ENCODE results near the gene SCLY.

The SCLY gene, protein sequence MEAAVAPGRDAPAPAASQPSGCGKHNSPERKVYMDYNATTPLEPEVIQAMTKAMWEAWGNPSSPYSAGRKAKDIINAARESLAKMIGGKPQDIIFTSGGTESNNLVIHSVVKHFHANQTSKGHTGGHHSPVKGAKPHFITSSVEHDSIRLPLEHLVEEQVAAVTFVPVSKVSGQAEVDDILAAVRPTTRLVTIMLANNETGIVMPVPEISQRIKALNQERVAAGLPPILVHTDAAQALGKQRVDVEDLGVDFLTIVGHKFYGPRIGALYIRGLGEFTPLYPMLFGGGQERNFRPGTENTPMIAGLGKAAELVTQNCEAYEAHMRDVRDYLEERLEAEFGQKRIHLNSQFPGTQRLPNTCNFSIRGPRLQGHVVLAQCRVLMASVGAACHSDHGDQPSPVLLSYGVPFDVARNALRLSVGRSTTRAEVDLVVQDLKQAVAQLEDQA

DNA sequence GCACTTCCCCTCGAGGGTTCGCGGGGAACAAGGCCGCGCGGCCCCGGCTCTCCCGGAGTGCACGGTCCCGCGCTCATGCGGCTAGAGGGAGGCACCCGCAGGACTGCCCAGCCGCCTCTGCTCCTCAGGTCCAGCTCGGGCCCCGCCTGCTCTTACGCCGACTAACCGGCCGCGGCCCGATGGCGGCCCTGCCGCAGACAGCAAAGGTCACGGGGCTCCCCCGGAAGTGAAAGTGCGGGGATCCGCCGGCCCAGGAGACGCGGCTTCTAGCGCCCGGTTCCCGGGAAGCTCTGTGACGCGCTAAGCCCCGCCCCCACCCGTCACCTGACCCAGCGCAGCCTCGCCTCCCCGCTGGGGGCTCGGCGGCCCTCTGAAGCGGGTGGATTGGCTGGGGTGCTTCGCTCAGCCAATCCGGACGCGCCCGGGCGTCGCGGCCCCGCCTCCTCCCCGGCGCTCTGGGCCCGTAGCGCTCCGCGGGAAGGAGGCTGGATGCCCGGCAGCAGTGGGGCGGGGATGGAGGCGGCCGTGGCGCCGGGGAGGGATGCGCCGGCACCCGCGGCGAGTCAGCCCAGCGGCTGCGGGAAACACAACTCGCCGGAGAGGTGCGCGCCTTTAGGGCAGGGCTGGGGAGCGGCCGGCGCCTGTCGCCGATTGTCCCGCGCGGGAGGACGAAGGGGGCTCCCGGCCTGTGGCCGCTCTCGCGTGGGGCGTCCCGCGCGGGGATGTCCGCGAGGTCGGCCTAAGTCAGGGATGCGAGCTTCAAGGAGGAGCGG is at the start of gene SCLY:
SCLY (plus strand) TSS at position 460 of the 773 bp plus-strand sequence; CDS start at position 514, 54 bp downstream.
- Histone ChIP-seq H3K27me3 (replicated peaks; ENCODE audit: control insufficient read depth, insufficient read depth, low read length) (no peaks in the 10 kb centered on the region), H3K36me3 (ENCODE audit: control insufficient read depth, insufficient read depth, low read length, severe bottlenecking) (peaks cover 8% of the 10 kb centered on the region), H3K9me3 (ENCODE audit: control insufficient read depth, low read length) (no peaks in the 10 kb centered on the region), H3K9ac (ENCODE audit: low read length) (peak within 1 kb of the TSS; percentile 98), H3K4me3 (ENCODE audit: low read length) (peak within 1 kb of the TSS; percentile 99), H3K4me1 (ENCODE audit: control insufficient read depth, insufficient read depth, low read length) (peaks cover 15% of the 10 kb centered on the region)
- DNase-seq (ENCODE audit: low read depth): peak; percentile 99

DNA sequence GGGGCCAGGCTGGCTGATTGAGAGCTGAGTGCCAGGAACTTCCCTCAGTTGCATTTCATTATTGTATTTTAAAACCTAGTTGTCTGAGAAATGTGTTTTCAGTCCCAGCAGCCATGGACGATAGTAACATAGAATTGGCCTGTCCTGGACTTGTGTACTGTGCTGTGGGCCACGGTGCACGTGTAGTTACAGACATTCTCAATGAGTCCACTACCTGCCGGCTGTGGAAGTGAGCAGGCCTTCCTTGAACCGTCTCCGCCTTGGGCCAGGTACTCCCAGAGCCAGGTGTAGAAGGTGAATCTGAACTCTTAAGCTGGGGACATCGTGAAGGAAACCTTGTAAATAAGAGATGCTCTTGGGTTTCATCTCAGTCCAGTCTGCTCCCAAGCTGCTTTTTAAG is 47.0 kb upstream of the SCLY start:
- no peak overlapping the region for H3K4me3 ChIP-seq (ENCODE audit: low read length)
- no peaks in the 10 kb centered on the region for H3K9me3 ChIP-seq (ENCODE audit: control insufficient read depth, low read length)
- H3K9ac ChIP-seq (ENCODE audit: low read length): no peak overlapping the region
- H3K4me1 ChIP-seq (ENCODE audit: control insufficient read depth, insufficient read depth, low read length): no peaks in the 10 kb centered on the region
- no peaks in the 10 kb centered on the region for H3K27me3 ChIP-seq (replicated peaks; ENCODE audit: control insufficient read depth, insufficient read depth, low read length)
- peaks cover 33% of the 10 kb centered on the region for H3K36me3 ChIP-seq (ENCODE audit: control insufficient read depth, insufficient read depth, low read length, severe bottlenecking)
- no peak for DNase-seq (ENCODE audit: low read depth)

DNA sequence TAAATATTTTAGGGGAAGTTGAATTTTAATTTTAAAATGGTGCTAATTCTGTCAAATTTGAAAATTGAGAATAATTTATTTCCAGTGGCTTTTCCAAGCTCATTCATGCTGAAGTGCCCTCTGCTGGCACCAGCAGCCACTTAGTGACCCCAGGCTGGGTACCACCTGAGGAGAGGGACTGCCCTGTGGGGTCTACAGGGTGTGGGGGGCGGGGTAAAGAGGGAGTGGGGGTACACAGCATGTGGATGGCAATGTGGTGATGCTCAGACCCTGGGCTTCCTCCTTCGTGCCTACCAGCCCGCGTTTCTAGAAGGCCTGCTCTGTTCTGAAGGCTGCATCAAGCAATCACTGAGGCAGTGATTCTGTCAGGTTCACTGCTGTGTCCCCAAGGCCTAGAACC is 45.1 kb upstream of the SCLY start:
- peaks cover 27% of the 10 kb centered on the region for H3K36me3 ChIP-seq (ENCODE audit: control insufficient read depth, insufficient read depth, low read length, severe bottlenecking)
- no peaks in the 10 kb centered on the region for H3K9me3 ChIP-seq (ENCODE audit: control insufficient read depth, low read length)
- no peaks in the 10 kb centered on the region for H3K27me3 ChIP-seq (replicated peaks; ENCODE audit: control insufficient read depth, insufficient read depth, low read length)
- H3K4me1 ChIP-seq (ENCODE audit: control insufficient read depth, insufficient read depth, low read length): peaks cover 12% of the 10 kb centered on the region
- H3K9ac ChIP-seq (ENCODE audit: low read length): no peak overlapping the region
- H3K4me3 ChIP-seq (ENCODE audit: low read length): no peak overlapping the region
- DNase-seq (ENCODE audit: low read depth): no peak

DNA sequence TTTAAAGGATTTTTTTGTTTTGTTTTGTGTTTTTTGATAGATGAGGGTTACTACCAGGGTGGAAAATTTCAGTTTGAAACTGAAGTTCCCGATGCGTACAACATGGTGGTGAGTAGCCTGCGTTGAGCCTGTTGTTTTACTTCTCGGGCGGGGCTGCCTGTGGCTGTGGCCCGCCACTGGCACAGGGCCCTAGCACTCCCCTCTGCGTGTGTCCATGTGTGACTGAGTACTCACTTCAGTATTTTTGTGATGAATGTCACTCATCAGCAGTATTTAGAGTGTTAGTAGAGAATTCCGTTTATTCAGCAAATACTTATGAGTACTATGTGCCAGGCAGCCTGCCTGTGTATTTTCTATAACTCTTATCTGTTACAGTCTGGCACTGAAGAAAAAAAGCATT is 44.3 kb upstream of the SCLY start:
- Histone ChIP-seq H3K36me3 (ENCODE audit: control insufficient read depth, insufficient read depth, low read length, severe bottlenecking) (peaks cover 30% of the 10 kb centered on the region), H3K4me1 (ENCODE audit: control insufficient read depth, insufficient read depth, low read length) (peaks cover 12% of the 10 kb centered on the region), H3K9ac (ENCODE audit: low read length) (no peak overlapping the region), H3K27me3 (replicated peaks; ENCODE audit: control insufficient read depth, insufficient read depth, low read length) (no peaks in the 10 kb centered on the region), H3K9me3 (ENCODE audit: control insufficient read depth, low read length) (no peaks in the 10 kb centered on the region), H3K4me3 (ENCODE audit: low read length) (no peak overlapping the region)
- DNase-seq (ENCODE audit: low read depth): no peak

DNA sequence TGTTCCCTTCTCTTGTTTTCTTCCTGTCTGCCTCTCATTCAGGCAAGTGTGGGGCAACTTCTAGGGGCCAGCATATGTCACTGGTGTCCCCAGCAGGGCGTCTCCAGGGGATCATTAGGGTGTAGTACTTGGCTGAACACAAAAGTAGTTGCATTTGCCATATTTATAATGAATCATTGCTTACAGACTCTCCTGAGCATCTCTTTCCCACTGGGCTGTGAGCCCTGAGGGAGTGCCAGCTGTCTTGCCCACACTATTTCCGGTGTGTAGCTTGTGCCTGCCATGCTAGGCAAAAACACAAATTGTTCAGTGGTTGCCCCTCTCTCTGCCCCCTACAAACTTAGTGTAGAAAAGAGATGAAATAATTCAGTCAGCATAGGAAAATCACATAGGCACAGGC is 40.8 kb upstream of the SCLY start:
- Histone ChIP-seq H3K36me3 (ENCODE audit: control insufficient read depth, insufficient read depth, low read length, severe bottlenecking) (peaks cover 25% of the 10 kb centered on the region), H3K4me1 (ENCODE audit: control insufficient read depth, insufficient read depth, low read length) (peaks cover 12% of the 10 kb centered on the region), H3K27me3 (replicated peaks; ENCODE audit: control insufficient read depth, insufficient read depth, low read length) (no peaks in the 10 kb centered on the region), H3K4me3 (ENCODE audit: low read length) (no peak overlapping the region), H3K9ac (ENCODE audit: low read length) (no peak overlapping the region), H3K9me3 (ENCODE audit: control insufficient read depth, low read length) (no peaks in the 10 kb centered on the region)
- no peak for DNase-seq (ENCODE audit: low read depth)

DNA sequence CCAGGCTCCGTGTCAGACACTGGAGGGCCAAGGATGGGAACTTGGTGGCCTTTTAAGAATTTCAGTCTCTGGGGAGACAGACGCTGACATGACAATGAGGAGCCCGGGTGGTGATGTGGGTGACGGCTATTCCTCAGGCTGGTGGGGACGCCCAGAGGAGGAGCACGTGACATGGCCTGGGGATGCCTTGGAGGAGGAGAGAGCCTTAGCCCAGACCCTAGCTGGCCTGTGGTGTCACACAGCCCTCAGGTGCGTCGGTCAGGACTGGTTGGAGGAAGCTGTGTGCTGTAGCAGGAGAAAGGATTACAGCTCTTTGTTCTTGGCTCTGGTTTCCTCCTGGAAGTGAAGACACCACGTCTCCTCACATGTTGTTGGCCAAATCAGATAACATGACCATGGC is 40.0 kb upstream of the SCLY start:
- no peak for DNase-seq (ENCODE audit: low read depth)
- Histone ChIP-seq H3K4me1 (ENCODE audit: control insufficient read depth, insufficient read depth, low read length) (peaks cover 12% of the 10 kb centered on the region), H3K9ac (ENCODE audit: low read length) (no peak overlapping the region), H3K4me3 (ENCODE audit: low read length) (no peak overlapping the region), H3K36me3 (ENCODE audit: control insufficient read depth, insufficient read depth, low read length, severe bottlenecking) (peaks cover 31% of the 10 kb centered on the region), H3K27me3 (replicated peaks; ENCODE audit: control insufficient read depth, insufficient read depth, low read length) (no peaks in the 10 kb centered on the region), H3K9me3 (ENCODE audit: control insufficient read depth, low read length) (no peaks in the 10 kb centered on the region)

DNA sequence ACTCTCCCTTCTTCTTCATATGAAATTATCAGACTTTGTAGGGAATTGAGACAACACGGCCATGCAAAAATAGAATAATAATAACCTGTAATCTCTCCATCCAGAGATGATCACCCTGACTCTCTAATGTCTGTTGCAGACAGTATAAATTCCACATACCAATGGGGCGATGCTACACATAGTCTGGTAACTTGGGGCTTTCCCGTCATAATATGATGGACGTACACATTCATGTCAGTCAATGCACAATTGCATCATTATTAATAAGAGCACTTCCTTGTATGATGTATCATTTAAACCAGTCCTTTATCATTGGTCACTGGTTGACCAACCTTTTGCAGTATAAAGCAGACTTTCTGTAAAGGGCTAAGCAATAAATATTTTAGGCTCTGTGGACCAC is 39.5 kb upstream of the SCLY start:
- H3K27me3 ChIP-seq (replicated peaks; ENCODE audit: control insufficient read depth, insufficient read depth, low read length): no peaks in the 10 kb centered on the region
- H3K9ac ChIP-seq (ENCODE audit: low read length): no peak overlapping the region
- H3K9me3 ChIP-seq (ENCODE audit: control insufficient read depth, low read length): no peaks in the 10 kb centered on the region
- H3K36me3 ChIP-seq (ENCODE audit: control insufficient read depth, insufficient read depth, low read length, severe bottlenecking): peaks cover 34% of the 10 kb centered on the region
- peaks cover 12% of the 10 kb centered on the region for H3K4me1 ChIP-seq (ENCODE audit: control insufficient read depth, insufficient read depth, low read length)
- no peak for DNase-seq (ENCODE audit: low read depth)
- no peak overlapping the region for H3K4me3 ChIP-seq (ENCODE audit: low read length)

DNA sequence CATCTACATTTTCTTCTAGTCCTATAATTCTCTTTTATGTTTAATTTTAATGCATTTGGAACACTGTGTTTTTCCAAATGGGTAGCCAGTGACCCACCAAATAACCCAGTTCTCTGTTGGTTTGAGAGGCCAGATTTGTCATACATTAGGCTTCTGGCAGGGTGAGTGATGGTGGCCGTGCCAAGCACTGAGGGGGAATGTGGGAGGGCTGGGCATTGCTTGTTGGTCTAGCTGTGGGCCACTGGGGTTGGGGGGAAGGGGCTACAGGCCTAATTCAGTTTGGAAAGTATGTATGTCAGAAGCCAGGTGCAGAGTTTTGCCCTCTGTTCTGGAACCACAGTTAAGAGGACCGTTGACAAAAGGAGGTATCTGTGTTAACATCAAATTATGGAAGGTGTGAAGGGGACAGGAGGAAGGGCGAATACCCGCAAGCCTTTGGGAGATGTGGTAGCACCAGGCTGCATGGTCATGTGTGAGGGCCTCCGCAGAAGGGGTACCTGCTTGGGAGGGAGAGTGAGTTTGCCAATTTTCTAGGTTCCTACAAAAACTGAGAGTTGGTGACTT is 38.1 kb upstream of the SCLY start:
- Histone ChIP-seq H3K9ac (ENCODE audit: low read length) (no peak overlapping the region), H3K9me3 (ENCODE audit: control insufficient read depth, low read length) (no peaks in the 10 kb centered on the region), H3K36me3 (ENCODE audit: control insufficient read depth, insufficient read depth, low read length, severe bottlenecking) (peaks cover 35% of the 10 kb centered on the region), H3K4me1 (ENCODE audit: control insufficient read depth, insufficient read depth, low read length) (peaks cover 12% of the 10 kb centered on the region), H3K4me3 (ENCODE audit: low read length) (no peak overlapping the region), H3K27me3 (replicated peaks; ENCODE audit: control insufficient read depth, insufficient read depth, low read length) (no peaks in the 10 kb centered on the region)
- no peak for DNase-seq (ENCODE audit: low read depth)

DNA sequence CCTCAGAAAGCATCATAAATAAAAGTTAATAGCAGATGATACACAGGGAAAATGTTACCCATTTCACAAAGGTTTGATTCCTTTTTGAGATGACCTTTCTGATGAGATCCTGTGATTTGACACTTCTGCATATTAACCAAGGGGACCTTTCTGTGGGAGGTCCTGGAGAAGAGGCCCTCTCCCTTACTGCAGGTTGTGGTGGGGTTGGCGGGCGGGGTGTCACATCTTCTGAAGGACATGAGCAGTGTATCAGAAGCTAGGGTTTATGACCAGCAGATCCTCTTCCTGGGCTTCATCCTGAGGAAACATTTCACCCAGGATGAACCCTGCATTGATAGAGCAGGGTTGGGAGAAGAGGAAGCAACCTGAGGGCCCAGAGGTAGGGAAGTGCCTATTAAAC is 37.2 kb upstream of the SCLY start:
- peaks cover 31% of the 10 kb centered on the region for H3K36me3 ChIP-seq (ENCODE audit: control insufficient read depth, insufficient read depth, low read length, severe bottlenecking)
- H3K4me1 ChIP-seq (ENCODE audit: control insufficient read depth, insufficient read depth, low read length): peaks cover 12% of the 10 kb centered on the region
- H3K9ac ChIP-seq (ENCODE audit: low read length): no peak overlapping the region
- H3K27me3 ChIP-seq (replicated peaks; ENCODE audit: control insufficient read depth, insufficient read depth, low read length): no peaks in the 10 kb centered on the region
- DNase-seq (ENCODE audit: low read depth): no peak
- no peaks in the 10 kb centered on the region for H3K9me3 ChIP-seq (ENCODE audit: control insufficient read depth, low read length)
- no peak overlapping the region for H3K4me3 ChIP-seq (ENCODE audit: low read length)

DNA sequence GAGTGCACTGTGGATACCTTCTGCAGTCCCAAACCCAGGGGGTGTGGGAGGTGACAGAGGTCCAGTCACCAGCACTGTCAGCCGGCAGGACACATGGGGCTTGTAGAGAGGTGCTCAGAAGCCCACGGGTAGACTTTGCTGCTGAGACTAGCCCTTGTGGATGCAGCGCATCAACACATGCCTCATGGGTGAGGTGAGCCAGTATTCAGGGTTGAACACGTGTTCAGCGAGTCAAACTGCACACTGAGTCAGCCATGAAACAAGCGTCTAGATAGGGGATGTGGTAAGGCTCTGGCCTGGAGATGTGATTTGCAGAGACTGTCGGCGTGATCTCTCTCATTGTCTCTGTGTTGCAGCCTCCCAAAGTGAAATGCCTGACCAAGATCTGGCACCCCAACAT is 35.8 kb upstream of the SCLY start:
- peaks cover 37% of the 10 kb centered on the region for H3K36me3 ChIP-seq (ENCODE audit: control insufficient read depth, insufficient read depth, low read length, severe bottlenecking)
- H3K4me1 ChIP-seq (ENCODE audit: control insufficient read depth, insufficient read depth, low read length): peaks cover 4% of the 10 kb centered on the region
- H3K9me3 ChIP-seq (ENCODE audit: control insufficient read depth, low read length): no peaks in the 10 kb centered on the region
- H3K27me3 ChIP-seq (replicated peaks; ENCODE audit: control insufficient read depth, insufficient read depth, low read length): no peaks in the 10 kb centered on the region
- no peak overlapping the region for H3K9ac ChIP-seq (ENCODE audit: low read length)
- H3K4me3 ChIP-seq (ENCODE audit: low read length): no peak overlapping the region
- DNase-seq (ENCODE audit: low read depth): no peak

DNA sequence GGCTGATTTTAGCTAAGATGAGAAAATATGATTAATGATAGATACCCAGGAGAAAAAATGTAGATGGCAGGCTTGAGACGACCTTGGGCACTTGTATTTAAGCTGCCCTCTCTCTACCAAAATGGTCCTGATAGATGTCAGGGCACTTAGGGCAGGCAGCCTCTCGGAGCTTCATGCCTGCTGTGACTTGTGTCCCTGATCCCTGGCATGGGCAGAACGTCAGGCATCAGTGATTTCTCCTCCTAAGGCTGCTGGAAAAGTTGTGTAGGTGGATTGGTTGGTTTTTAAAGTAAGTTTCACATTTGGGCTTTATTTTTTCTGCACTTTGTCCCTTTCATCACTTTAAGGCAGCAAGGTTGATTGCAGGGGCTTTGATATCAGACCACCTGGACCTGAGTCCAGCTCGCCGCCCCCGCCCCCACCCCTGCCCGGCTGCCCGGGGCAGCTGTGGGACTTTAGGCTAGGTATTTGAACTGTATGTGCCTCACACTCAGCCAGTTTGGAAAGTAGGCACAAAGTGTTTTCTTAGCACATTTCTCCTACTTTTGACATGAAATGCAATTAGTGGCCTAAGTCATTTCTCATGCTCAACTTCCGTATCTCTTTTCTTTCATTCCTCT is 35.0 kb upstream of the SCLY start:
- Histone ChIP-seq H3K4me3 (ENCODE audit: low read length) (no peak overlapping the region), H3K4me1 (ENCODE audit: control insufficient read depth, insufficient read depth, low read length) (no peaks in the 10 kb centered on the region), H3K36me3 (ENCODE audit: control insufficient read depth, insufficient read depth, low read length, severe bottlenecking) (peaks cover 46% of the 10 kb centered on the region), H3K9ac (ENCODE audit: low read length) (no peak overlapping the region), H3K9me3 (ENCODE audit: control insufficient read depth, low read length) (no peaks in the 10 kb centered on the region), H3K27me3 (replicated peaks; ENCODE audit: control insufficient read depth, insufficient read depth, low read length) (no peaks in the 10 kb centered on the region)
- no peak for DNase-seq (ENCODE audit: low read depth)

Data from adipocyte (in vitro differentiated cells).